ENCODE results near the gene PCBP3. TPM values are rescaled to one million over a fixed set of nuclear protein-coding genes. Genes with fewer than 3 reads are reported as not detected.

PCBP3 gene
- total RNA-seq, 2 experiments from 2014 or later, result 1.3 to 2.2 TPM

DNA sequence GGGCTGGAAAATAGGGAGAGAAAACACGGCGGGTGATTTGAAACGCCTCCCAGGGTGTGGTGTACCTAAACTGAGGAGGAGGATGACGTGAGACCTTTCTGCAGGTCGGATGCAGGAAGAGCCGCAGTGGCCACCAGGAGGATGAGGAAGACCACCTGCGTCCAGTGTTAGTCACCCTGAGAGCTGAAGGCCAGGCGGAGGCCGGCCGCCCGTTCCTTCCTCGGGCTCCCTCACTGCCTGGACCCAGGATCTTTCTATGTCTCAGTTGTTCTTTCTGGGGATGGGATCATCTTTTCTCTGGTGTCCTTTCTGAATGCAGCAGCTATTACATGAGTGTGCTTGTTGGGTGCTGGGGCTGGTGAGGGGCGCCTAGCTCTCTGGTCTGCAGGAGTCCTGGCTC lies 263.3 kb downstream of the PCBP3 start:
- DNase-seq (no peak), ATAC-seq (no peak)
- Mint-ChIP-seq H3K27ac (no peak overlapping the region), H3K4me1 (no peaks in the 10 kb centered on the region), H3K4me3 (no peak overlapping the region), H3K9me3 (ENCODE audit: low read depth) (no peaks in the 10 kb centered on the region), H3K27me3 (no peaks in the 10 kb centered on the region), H3K36me3 (no peaks in the 10 kb centered on the region)
- CTCF ChIA-PET, result interaction anchor here (0.7 kb wide), 1 partner anchor 713 kb away, joined by 3 read pairs; no protein-coding TSS in a partner anchor

DNA sequence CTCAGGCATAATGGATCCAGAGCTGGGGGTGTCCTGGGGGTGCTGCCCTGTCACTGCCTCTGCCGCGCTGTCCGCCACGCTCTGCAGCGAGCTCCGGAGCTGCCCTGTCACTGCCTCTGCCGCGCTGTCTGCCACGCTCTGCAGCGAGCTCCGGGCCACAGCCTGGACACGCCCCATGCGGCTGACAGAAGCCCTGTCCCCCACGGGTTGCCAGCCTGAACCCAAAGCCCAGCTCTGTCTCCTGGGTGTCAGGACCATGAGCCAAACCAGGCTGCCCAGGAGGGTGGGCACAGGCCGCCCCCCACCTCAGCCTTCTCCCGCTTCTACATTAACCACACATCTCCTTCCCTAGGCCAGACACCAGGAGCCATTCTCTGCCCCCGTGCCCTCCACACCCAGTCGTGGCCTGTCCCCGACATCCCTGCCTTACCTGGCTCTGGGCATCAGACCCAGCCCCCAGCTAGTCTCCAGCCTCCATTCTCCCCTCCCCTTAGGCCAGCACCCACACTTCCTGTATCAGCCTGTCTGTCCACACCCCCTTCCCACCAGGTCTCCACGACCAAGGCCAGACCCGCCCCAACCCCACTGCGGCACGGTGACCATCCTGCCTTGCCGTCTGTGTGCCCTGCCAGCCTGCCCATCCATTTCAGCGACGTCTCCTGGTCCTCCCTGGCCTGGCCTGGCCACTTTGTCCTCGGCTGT lies 265.2 kb downstream of the PCBP3 start:
- H3K36me3 Mint-ChIP-seq, result no peaks in the 10 kb centered on the region
- no peak overlapping the region for H3K4me3 Mint-ChIP-seq
- H3K27ac Mint-ChIP-seq, result no peak overlapping the region
- no peak for DNase-seq
- CTCF ChIA-PET, result no interaction called here
- no peaks in the 10 kb centered on the region for H3K9me3 Mint-ChIP-seq (ENCODE audit: low read depth)
- H3K4me1 Mint-ChIP-seq, result no peaks in the 10 kb centered on the region
- ATAC-seq, result no peak
- no peaks in the 10 kb centered on the region for H3K27me3 Mint-ChIP-seq

DNA sequence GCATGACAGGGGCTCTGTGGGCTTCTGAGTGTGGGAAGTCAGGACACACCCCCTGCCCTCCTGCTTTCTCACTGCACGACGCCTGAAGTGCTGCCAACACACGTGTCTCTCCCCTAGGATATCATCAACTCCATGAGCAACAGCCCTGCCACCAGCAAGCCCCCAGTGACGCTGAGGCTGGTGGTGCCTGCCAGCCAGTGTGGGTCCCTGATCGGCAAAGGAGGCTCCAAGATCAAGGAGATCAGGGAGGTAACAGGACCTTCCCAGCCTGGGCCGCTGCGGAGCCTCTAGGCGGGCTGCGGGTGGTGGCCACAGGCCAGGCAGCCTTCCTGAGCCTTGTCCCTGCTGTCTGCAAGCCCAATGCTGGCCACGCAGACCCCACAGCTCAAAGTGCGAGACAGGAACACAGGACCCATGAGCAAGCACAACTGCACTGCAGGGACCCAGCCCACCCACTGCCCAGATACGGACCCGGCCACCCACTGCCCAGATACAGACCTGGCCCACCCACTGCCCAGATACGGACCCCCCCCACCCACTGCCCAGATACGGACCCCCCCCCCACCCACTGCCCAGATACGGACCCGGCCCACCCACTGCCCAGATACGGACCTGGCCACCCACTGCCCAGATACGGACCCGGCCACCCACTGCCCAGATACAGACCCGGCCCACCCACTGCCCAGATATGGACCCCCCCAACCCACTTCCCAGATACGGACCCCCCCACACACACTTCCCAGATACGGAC lies 265.9 kb downstream of the PCBP3 start:
- CTCF ChIA-PET, result no interaction called here
- no peaks in the 10 kb centered on the region for H3K36me3 Mint-ChIP-seq

DNA sequence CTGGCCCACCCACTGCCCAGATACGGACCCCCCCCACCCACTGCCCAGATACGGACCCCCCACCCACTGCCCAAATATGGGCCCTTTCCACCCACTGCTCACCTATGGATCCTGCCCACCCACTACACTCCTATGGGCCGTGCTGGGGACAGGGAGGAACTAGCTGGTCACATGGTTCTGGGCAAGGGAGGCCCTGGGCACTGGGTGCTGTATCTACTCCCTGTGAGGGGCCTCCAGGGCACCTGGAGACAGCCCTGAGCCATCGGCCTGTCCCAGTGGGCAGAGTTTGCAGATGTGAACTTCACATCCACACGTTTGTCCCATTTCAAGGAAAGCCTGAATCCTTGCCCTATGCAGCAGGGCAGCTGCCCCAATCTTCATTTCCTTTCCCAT lies 266.6 kb downstream of the PCBP3 start:
- H3K27ac Mint-ChIP-seq, result no peak overlapping the region
- H3K4me3 Mint-ChIP-seq, result no peak overlapping the region
- H3K27me3 Mint-ChIP-seq, result no peaks in the 10 kb centered on the region
- DNase-seq, result no peak
- no peaks in the 10 kb centered on the region for H3K36me3 Mint-ChIP-seq
- no peak for ATAC-seq
- CTCF ChIA-PET, result no interaction called here
- H3K4me1 Mint-ChIP-seq, result no peaks in the 10 kb centered on the region
- H3K9me3 Mint-ChIP-seq (ENCODE audit: low read depth), result no peaks in the 10 kb centered on the region

More for the DNA sequence above, 265.9 kb downstream of the PCBP3 start:
- DNase-seq, result no peak
- Mint-ChIP-seq H3K4me1 (no peaks in the 10 kb centered on the region), H3K27me3 (no peaks in the 10 kb centered on the region), H3K4me3 (no peak overlapping the region), H3K9me3 (ENCODE audit: low read depth) (no peaks in the 10 kb centered on the region), H3K27ac (no peak overlapping the region)
- ATAC-seq, result no peak

DNA sequence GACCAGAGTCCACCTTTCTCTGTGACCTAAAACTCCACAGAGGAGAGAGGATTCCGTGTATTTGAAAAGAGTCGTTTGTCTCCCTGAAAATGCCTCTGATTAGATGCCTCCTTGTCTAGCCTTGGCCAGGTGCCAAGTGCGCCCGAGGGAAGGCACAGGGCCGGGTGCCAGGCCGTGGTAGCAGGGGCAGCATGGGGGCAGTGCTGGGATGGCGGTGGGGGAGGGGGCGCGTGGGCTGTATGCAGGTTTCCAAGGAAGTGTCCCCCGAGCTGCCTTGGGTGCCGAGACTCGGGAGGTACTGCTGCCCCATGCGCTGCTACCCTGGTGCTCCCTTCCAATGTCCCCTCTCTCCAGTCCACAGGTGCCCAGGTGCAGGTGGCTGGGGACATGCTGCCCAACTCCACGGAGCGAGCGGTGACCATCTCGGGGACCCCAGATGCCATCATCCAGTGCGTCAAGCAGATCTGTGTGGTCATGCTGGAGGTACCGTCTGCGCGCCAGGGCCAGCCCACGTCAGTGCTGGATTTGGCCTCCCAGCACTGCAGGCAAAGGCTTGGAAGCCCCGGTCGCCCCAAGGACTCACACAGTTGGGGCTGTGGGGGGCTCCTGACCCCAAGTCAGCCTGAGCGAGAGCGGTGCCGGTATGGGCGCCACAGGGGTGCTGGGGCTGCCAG lies 267.2 kb downstream of the PCBP3 start:
- no peaks in the 10 kb centered on the region for H3K4me1 Mint-ChIP-seq
- no peaks in the 10 kb centered on the region for H3K27me3 Mint-ChIP-seq
- no peak for ATAC-seq
- no peaks in the 10 kb centered on the region for H3K36me3 Mint-ChIP-seq
- CTCF ChIA-PET, result no interaction called here
- H3K27ac Mint-ChIP-seq, result no peak overlapping the region
- DNase-seq, result no peak
- no peak overlapping the region for H3K4me3 Mint-ChIP-seq
- no peaks in the 10 kb centered on the region for H3K9me3 Mint-ChIP-seq (ENCODE audit: low read depth)

DNA sequence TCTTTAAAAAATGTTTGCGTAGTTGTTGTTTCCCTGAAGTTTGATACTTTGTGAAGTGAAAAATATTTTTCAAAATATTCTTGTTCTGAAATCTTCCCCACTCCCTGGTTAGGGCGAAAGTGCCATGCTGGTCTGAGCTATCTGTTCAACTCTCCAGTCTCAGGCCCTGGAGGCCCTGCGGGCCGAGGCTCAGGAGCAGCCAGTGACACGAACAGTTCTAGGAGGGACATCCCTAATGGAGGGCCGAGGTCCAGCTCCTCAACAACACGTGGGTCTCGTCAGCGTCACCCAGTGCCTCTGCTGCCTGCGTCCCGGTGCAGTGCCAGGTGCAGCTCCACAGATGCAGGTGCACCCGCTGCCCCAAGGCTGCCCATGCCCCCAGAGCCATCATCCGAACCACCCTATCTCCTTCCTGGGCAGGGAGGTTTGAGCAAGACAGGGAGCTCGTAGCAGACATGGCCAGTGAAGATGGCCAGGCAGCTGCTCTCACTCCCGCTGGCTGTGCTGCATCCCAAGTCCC lies 268.3 kb downstream of the PCBP3 start:
- no peak for ATAC-seq

DNA sequence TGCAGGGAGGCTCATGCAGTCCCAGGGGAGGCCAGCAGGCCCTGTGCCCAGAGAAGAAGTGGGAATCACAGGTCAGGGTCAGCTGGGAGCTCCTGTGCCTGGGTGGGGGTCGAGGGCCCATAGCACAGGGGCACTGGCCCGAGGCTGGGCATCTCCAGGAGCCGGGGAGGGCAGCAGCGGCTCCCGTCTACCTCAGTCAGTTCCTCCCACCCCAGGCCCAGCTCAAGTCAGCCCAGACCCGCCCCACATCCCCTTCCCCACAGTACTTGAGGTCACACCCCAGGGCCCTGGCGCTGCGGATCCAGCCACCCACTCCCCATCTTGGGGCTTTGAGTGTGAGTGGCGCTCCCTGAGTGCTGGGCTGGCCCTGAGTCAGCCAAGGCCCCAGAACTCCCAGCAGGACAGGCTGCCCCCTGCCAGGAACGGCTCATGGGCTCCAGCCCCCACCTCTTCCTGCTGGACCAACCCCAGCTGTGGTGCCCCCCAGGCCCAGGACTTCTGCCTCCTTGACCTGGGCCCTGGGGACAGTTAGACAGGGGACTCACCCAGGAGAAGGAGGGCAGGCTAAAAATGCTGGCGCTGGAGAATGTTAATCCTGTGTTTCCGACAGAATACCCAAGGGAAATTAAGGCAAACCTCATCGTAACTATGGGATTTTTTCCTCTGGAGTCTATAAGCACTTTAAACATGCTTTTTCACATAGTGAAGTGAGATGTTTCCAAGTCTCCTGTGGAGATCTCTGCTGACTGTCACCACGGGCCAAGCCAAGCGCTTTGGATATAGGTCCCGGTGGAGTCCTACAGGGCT lies 269.3 kb downstream of the PCBP3 start:
- ATAC-seq, result no peak
- CTCF ChIA-PET, result no interaction called here
- Mint-ChIP-seq H3K9me3 (ENCODE audit: low read depth) (no peaks in the 10 kb centered on the region), H3K27me3 (no peaks in the 10 kb centered on the region), H3K4me3 (no peak overlapping the region), H3K36me3 (no peaks in the 10 kb centered on the region), H3K27ac (no peak overlapping the region), H3K4me1 (peaks cover 2% of the 10 kb centered on the region)
- no peak for DNase-seq

More for the DNA sequence above, 268.3 kb downstream of the PCBP3 start:
- no peak overlapping the region for H3K4me3 Mint-ChIP-seq
- H3K9me3 Mint-ChIP-seq (ENCODE audit: low read depth), result no peaks in the 10 kb centered on the region
- H3K36me3 Mint-ChIP-seq, result no peaks in the 10 kb centered on the region
- no peak for DNase-seq
- H3K27ac Mint-ChIP-seq, result no peak overlapping the region
- peaks cover 2% of the 10 kb centered on the region for H3K4me1 Mint-ChIP-seq
- H3K27me3 Mint-ChIP-seq, result no peaks in the 10 kb centered on the region
- CTCF ChIA-PET, result no interaction called here

DNA sequence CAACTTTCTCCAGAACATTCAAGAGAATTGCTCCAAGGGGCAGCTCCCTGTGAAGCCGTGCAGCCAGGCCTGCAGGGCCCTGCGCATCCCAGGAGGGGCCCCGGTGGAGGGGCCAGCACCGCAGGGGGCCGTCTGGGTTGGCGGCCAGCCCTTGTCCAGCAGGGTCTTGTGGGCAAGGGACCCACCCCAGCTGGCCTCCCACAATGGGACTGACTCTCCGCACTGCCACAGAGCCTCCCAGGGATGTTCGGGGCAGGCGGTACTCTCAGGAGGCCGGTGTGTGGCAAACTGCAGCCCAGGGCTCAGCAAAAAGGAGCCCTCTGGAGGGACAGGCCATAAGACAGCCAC lies 269.9 kb downstream of the PCBP3 start:
- H3K36me3 Mint-ChIP-seq, result no peaks in the 10 kb centered on the region
- ATAC-seq, result no peak
- H3K27ac Mint-ChIP-seq, result no peak overlapping the region
- CTCF ChIA-PET, result no interaction called here
- no peaks in the 10 kb centered on the region for H3K27me3 Mint-ChIP-seq
- H3K4me1 Mint-ChIP-seq, result peaks cover 2% of the 10 kb centered on the region
- no peak overlapping the region for H3K4me3 Mint-ChIP-seq
- DNase-seq, result no peak
- H3K9me3 Mint-ChIP-seq (ENCODE audit: low read depth), result no peaks in the 10 kb centered on the region

DNA sequence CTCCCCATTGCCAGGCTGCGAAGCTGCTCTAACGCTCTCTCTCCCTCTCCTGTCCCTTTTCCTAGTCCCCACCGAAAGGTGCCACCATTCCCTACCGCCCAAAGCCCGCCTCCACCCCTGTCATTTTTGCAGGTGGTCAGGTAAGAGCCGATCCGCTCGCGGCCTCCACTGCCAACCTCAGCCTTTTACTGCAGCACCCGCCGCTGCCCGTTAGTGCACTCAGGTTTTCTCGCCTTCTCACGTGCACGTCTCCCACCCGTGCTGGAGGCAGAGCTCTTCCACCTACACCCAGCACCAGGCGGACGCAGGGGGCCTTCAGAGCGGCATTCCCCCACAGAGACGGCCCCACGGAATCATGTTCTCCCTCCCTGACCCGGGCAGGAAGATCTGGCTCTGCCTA lies 270.4 kb downstream of the PCBP3 start:
- DNase-seq, result no peak
- CTCF ChIA-PET, result no interaction called here
- Mint-ChIP-seq H3K36me3 (no peaks in the 10 kb centered on the region), H3K27me3 (no peaks in the 10 kb centered on the region), H3K4me3 (no peak overlapping the region), H3K9me3 (ENCODE audit: low read depth) (no peaks in the 10 kb centered on the region), H3K4me1 (peaks cover 2% of the 10 kb centered on the region), H3K27ac (no peak overlapping the region)
- ATAC-seq, result no peak

DNA sequence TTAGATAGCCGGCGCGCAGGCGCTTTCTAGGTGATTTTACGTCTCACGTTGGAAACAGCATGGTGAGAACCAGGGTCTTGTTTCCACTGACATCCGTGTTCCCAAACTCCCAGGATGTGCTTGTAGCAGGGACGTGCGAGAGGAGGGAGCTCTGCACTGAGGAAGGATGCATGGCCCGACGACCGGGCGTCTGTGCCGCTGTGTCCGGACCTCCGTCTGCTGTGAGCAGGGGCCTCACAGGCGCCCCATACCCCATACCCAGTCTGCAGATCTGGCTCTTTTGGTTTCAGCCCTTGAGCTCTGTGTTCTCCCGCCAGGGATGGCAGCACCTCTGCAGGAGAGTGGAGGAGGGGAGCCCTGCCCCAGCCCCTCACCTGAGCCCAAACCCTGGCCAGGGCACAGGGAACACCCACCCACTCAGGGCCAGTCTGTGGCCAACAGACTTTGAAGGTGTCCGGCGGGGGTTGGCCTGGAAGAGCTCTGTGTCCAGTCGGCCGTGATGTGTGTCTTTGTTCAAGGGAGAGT lies 270.9 kb downstream of the PCBP3 start:
- peaks cover 2% of the 10 kb centered on the region for H3K4me1 Mint-ChIP-seq
- no peak overlapping the region for H3K27ac Mint-ChIP-seq
- H3K9me3 Mint-ChIP-seq (ENCODE audit: low read depth), result no peaks in the 10 kb centered on the region
- DNase-seq, result no peak
- no peaks in the 10 kb centered on the region for H3K36me3 Mint-ChIP-seq
- CTCF ChIA-PET, result no interaction called here
- H3K27me3 Mint-ChIP-seq, result no peaks in the 10 kb centered on the region
- no peak for ATAC-seq
- no peak overlapping the region for H3K4me3 Mint-ChIP-seq

DNA sequence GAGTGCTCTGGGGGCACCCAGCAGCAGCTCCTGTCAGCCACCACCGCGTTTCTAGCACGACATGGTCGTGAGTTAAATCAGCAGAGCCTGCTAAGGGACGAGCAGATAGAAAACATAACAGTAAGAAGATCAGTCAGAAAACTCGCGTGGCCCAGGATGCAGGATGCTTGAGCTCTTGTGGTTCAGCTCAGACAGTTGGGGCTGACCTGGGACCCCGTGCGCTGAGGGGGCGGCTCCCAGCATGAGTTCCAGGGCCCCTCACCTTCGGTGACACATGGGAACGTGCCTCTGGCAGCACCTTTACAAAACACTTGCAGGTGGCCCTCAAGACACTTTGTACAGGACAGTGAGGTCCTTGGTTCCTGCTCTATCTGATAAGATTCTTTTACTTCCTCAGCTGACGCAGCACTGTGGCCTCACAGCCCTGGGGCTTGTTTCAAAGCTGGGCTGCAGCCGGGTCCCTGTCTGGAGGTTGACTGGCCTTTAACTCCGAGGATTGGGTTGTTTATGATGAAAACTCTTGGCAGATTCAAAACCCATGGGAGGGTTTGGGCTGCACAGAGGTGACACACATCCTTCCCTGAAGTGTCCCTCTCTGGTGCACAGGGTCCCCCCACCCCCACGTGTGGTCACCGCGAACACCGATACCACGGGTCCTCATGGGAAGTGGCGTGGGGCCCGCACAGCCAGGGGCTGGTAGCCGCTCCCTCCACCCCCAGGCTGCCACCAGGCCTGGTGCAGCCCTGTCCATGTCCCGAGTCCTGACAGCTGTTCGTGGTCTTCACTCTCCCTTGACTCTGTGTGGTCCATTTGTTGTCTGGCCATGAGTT lies 272.7 kb downstream of the PCBP3 start:
- ATAC-seq (no peak), DNase-seq (no peak)
- Mint-ChIP-seq H3K27me3 (no peaks in the 10 kb centered on the region), H3K9me3 (ENCODE audit: low read depth) (no peaks in the 10 kb centered on the region), H3K4me1 (peaks cover 2% of the 10 kb centered on the region), H3K27ac (no peak overlapping the region), H3K36me3 (no peaks in the 10 kb centered on the region), H3K4me3 (no peak overlapping the region)
- CTCF ChIA-PET, result interaction anchor here (1.6 kb wide), 1 partner anchor 35 kb away, joined by 3 read pairs; no protein-coding TSS in a partner anchor

DNA sequence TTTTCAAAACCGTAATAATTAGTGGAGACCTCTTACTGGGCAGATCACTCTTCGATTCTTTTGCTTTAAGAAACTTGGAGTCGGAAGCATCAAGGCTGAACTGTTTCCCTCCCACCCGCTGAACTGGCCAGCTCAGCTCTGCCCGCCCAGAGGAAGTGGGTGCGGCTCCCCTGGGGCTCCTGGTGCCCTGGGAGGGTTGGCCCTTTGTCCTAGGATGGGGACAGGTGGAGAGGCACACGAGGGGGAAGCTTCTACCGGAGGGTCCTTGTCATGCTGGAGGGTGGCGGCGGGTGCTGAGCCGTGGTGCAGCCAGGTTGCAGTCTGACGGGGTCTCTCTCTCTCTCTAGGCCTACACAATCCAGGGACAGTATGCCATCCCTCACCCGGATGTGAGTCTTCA lies 273.7 kb downstream of the PCBP3 start:
- DNase-seq (no peak), ATAC-seq (no peak)
- H3K9me3 Mint-ChIP-seq (ENCODE audit: low read depth), result no peaks in the 10 kb centered on the region
- H3K27ac Mint-ChIP-seq, result no peak overlapping the region
- peaks cover 2% of the 10 kb centered on the region for H3K4me1 Mint-ChIP-seq
- CTCF ChIA-PET, result interaction anchor here (1.6 kb wide), 1 partner anchor 36 kb away, joined by 3 read pairs; no protein-coding TSS in a partner anchor
- no peaks in the 10 kb centered on the region for H3K36me3 Mint-ChIP-seq
- H3K4me3 Mint-ChIP-seq, result no peak overlapping the region
- no peaks in the 10 kb centered on the region for H3K27me3 Mint-ChIP-seq
